Naive thymus-derived CD4-positive, alpha-beta T cell (primary cell): ENCODE results near the gene CYP1A1. TPM values are rescaled to one million over a fixed set of nuclear protein-coding genes. Genes with fewer than 3 reads are reported as not detected.
A peak's percentile ranks its signal among the peaks of the same experiment; 100 is the strongest.

ENCODE experiments used
- ATAC-seq: fragments of 150-1000 bp; cut with Tn5 transposase; 2 replicates; pipeline ENCODE4 v1.10.0; 2021; ENCODE audit warnings: mild to moderate bottlenecking, moderate library complexity
- CTCF ChIA-PET: fragments of 350-600 bp; sonication (Branson Sonifier 250); formaldehyde crosslinking; loops from one replicate; lab custom pipeline; 2021; ENCODE audit warnings: antibody characterized with exemption; lab: Charles Lee
- POLR2A ChIA-PET: fragments of 350-600 bp; sonication (Branson Sonifier 250); formaldehyde crosslinking; loops from one replicate; lab custom pipeline; 2021; ENCODE audit warnings: antibody characterized with exemption, inconsistent platforms; lab: Charles Lee
- DNase-seq, 9 donors: peaks; one replicate each; pipeline versions ENCODE4 v3.0.0 to v3.0.0-alpha.2; 2020 to 2022; ENCODE audit warnings: mixed read lengths in 1 of 9
- H3K27ac ChIP-seq: one replicate; pipeline ENCODE4 v1.7.0; 2013; ENCODE audit warnings: mild to moderate bottlenecking, low read depth, low read length, moderate library complexity
- H3K27me3 ChIP-seq, 2 donors: one replicate each; pipeline ENCODE4 v1.7.0; 2013; ENCODE audit warnings: low read length in 2 of 2, mild to moderate bottlenecking in 2 of 2, moderate library complexity in 2 of 2; ENCODE audit not compliant: control insufficient read depth in 2 of 2, insufficient read depth in 2 of 2
- H3K36me3 ChIP-seq, 3 experiments: 1 replicate in 2 of 3; 2 replicates in 1 of 3; pipeline ENCODE4 v1.7.0; 2013; ENCODE audit warnings: low read length in 3 of 3, mild to moderate bottlenecking in 3 of 3, moderate library complexity in 1 of 3; ENCODE audit not compliant: insufficient read depth in 3 of 3, control insufficient read depth in 2 of 3
- H3K4me1 ChIP-seq, 2 donors: one replicate each; pipeline ENCODE4 v1.7.0; 2013; ENCODE audit warnings: low read length in 2 of 2, mild to moderate bottlenecking in 2 of 2, moderate library complexity in 1 of 2; ENCODE audit not compliant: control insufficient read depth in 2 of 2, insufficient read depth in 2 of 2
- H3K4me3 ChIP-seq: 2 replicates; pipeline ENCODE4 v1.7.0; 2013; ENCODE audit warnings: mild to moderate bottlenecking, low read length
- H3K9me3 ChIP-seq, 3 experiments: 1 replicate in 2 of 3; 2 replicates in 1 of 3; pipeline ENCODE4 v1.7.0; 2013; ENCODE audit warnings: low read length in 3 of 3; ENCODE audit not compliant: control insufficient read depth in 2 of 3
- H3K27ac Mint-ChIP-seq, 9 donors: one replicate each; pipeline ENCODE4 v1.8.0; 2020 to 2022; ENCODE audit warnings: mixed read lengths in 9 of 9, mild to moderate bottlenecking in 8 of 9, moderate library complexity in 5 of 9, inconsistent platforms in 2 of 9
- H3K27me3 Mint-ChIP-seq, 5 donors: one replicate each; pipeline ENCODE4 v1.8.0; 2021 to 2022; ENCODE audit warnings: mixed read lengths in 5 of 5, mild to moderate bottlenecking in 1 of 5
- H3K36me3 Mint-ChIP-seq, 5 donors: one replicate each; pipeline ENCODE4 v1.8.0; 2020 to 2022; ENCODE audit warnings: mixed read lengths in 5 of 5, mild to moderate bottlenecking in 3 of 5, inconsistent platforms in 1 of 5
- H3K4me1 Mint-ChIP-seq, 7 donors: one replicate each; pipeline ENCODE4 v1.8.0; 2020 to 2022; ENCODE audit warnings: mixed read lengths in 7 of 7, mild to moderate bottlenecking in 3 of 7, inconsistent platforms in 1 of 7
- H3K4me3 Mint-ChIP-seq, 10 donors: one replicate each; pipeline ENCODE4 v1.8.0; 2020 to 2022; ENCODE audit warnings: mild to moderate bottlenecking in 10 of 10, mixed read lengths in 10 of 10, moderate library complexity in 6 of 10, inconsistent platforms in 2 of 10
- H3K9me3 Mint-ChIP-seq, 11 donors: one replicate each; pipeline ENCODE4 v1.8.0; 2020 to 2022; ENCODE audit warnings: mixed read lengths in 11 of 11, mild to moderate bottlenecking in 4 of 11, inconsistent platforms in 1 of 11, moderate library complexity in 1 of 11
- intact Hi-C, 2 donors: fragments of 100-400 bp; cut with micrococcal nuclease; formaldehyde crosslinking; loops; one replicate each; pipeline ENCODE4 v1.15.1; 2023
- polyA plus RNA-seq, 2 donors: library from polyadenylated mRNA; unstranded; fragments of 300-500 nt; fragmentation: Illumina TruSeq; gene quantifications; one replicate each; pipeline ENCODE4 v1.2.3, GENCODE V29; 2021
- total RNA-seq, 6 experiments: library from RNA in 5 of 6; stranded (reverse) in 5 of 6; gene quantifications; 1 replicate in 5 of 6; 2 replicates in 1 of 6; pipeline ENCODE4 v1.2.3 and lab custom pipeline; 2021 to 2026

CYP1A1 gene
- total and polyA plus RNA-seq, 7 experiments from 2014 or later = 0.63 TPM; not detected in 6

DNA sequence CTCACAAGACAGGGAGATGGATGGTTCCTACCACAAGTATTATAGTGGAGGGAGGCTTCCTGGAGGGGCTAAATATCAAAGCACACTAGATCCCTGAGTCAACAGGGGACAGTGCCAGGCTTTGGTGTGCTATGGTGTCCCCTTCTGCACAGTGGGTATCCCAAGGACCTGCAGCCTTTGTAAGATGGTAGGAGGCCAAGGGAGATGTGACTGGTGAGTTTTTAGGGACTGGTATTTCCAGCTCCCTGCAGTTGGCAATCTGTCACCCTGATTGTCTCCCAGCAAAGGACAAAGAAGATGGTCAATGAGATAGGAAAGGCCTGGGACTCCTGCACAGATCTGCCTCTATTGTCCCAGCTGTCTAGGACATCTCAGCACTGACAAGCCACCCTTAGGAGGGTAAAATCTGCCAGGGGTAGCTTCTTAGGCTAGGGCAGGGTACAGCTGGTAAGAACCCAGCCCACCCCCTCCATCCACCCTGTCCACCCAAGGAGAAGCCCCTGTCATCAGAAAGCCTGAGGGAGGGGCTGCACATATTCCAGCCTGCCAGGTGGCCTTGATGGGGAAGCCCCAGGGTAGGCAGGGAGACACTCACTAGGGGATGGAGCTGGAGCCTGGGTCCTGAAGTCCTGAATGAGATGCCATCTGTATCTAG lies 631 bp downstream of the CYP1A1 start:
- no peak for DNase-seq
- no peaks in the 10 kb centered on the region for H3K36me3 ChIP-seq
- peak overlapping the region; percentile 60 to 86 (median 78) for H3K4me3 Mint-ChIP-seq
- ATAC-seq = no peak
- no peaks in the 10 kb centered on the region for H3K9me3 ChIP-seq
- no peak overlapping the region for H3K4me3 ChIP-seq
- ChIA-PET POLR2A (no interaction called here), CTCF (interaction anchor here (0.6 kb wide), 1 partner anchor 10 kb away, joined by 3 read pairs; no protein-coding TSS in a partner anchor)
- intact Hi-C loops = no loop called here
- no peak overlapping the region for H3K27ac ChIP-seq
- peaks cover 0 to 2% (median 0%) of the 10 kb centered on the region in 11 donors for H3K9me3 Mint-ChIP-seq
- H3K4me1 Mint-ChIP-seq = peaks cover 4 to 12% (median 7%) of the 10 kb centered on the region in 7 donors
- H3K36me3 Mint-ChIP-seq = peaks cover 0 to 5% (median 0%) of the 10 kb centered on the region in 5 donors
- H3K27ac Mint-ChIP-seq = no peak overlapping the region
- H3K4me1 ChIP-seq = peaks cover 3 to 6% of the 10 kb centered on the region in 2 donors
- no peaks in the 10 kb centered on the region for H3K27me3 ChIP-seq
- H3K27me3 Mint-ChIP-seq = peaks cover 0 to 34% (median under 1%) of the 10 kb centered on the region in 5 donors

DNA sequence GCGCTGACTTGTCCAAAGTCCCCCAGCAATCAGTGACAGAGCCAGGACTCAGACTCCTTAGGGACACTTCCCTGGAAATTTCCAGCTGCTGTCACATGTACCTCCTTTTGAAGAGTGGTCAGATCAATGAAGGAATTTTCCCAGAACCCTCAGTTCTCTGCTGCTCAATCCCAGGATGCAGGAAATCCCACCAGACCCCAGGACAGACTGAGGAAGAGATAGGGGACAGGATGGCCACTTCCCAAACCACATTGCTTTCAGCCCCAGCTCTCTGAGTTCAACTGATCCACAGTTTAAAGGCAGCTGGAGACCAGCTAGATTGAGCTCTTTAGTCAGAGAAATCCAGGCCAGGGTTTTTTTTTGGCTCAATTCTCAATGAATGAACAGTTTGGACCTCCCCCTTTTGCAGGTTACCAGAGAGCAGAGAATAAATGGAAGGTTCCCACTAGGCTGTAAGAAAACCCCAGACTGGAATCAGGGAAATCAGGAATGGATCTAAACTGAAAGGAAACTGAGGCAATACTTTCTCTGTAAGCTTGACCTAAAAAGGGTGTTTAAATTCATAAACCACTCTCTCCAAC lies 1.5 kb downstream of the CYP1A1 start:
- peaks cover 0 to 34% (median 0%) of the 10 kb centered on the region in 5 donors for H3K27me3 Mint-ChIP-seq
- Histone ChIP-seq H3K9me3 (no peaks in the 10 kb centered on the region), H3K4me1 (peaks cover 3 to 6% of the 10 kb centered on the region in 2 donors), H3K27ac (no peak overlapping the region), H3K4me3 (no peak overlapping the region), H3K36me3 (no peaks in the 10 kb centered on the region), H3K27me3 (no peaks in the 10 kb centered on the region)
- ChIA-PET CTCF (no interaction called here), POLR2A (no interaction called here)
- H3K27ac Mint-ChIP-seq = no peak overlapping the region
- H3K4me1 Mint-ChIP-seq = peaks cover 4 to 12% (median 7%) of the 10 kb centered on the region in 7 donors
- H3K36me3 Mint-ChIP-seq = peaks cover 0 to 5% (median 0%) of the 10 kb centered on the region in 5 donors
- peak overlapping the region in 3 of 10 donors; percentile 51 to 54 (median 53) for H3K4me3 Mint-ChIP-seq
- H3K9me3 Mint-ChIP-seq = peaks cover 0 to 2% (median 0%) of the 10 kb centered on the region in 11 donors
- ATAC-seq (peak; percentile 55), DNase-seq (peak in 4 of 9 donors; percentile 25 to 42 (median 30))
- intact Hi-C loops = no loop called here

- DNase-seq (no peak), ATAC-seq (no peak)
- Mint-ChIP-seq H3K4me1 (peaks cover 4 to 12% (median 7%) of the 10 kb centered on the region in 7 donors), H3K27me3 (peaks cover 0 to 34% (median 0%) of the 10 kb centered on the region in 5 donors), H3K4me3 (no peak overlapping the region), H3K9me3 (peaks cover 0 to 2% (median 0%) of the 10 kb centered on the region in 11 donors), H3K27ac (no peak overlapping the region), H3K36me3 (peaks cover 0 to 5% (median 0%) of the 10 kb centered on the region in 5 donors)
- ChIA-PET POLR2A (no interaction called here), CTCF (no interaction called here)
- H3K4me1 ChIP-seq = peaks cover 3 to 6% of the 10 kb centered on the region in 2 donors
- intact Hi-C loops = no loop called here
- no peak overlapping the region for H3K4me3 ChIP-seq
- H3K27me3 ChIP-seq = no peaks in the 10 kb centered on the region
- no peak overlapping the region for H3K27ac ChIP-seq
- H3K36me3 ChIP-seq = no peaks in the 10 kb centered on the region
- H3K9me3 ChIP-seq = no peaks in the 10 kb centered on the region
These were observed 2.1 kb downstream of the CYP1A1 start for GRCh38 chr15:74723187-74723586.

DNA sequence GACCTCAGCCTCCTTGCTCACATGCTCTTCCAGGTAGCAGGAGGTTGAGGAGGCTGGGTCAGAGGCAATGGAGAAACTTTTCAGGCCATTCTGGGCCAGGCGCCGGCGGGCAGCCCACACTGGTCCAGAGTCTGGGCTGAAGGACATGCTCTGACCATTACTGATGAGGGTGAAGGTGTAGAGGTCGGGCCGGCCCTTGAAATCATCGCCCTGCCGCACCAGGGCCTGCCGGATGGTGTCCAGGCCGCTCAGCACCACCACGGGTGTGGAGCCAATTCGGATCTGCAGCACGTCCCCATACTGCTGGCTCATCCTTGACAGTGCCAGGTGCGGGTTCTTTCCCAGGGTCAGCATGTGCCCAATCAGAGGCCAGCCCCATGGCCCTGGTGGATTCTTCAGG lies 2.7 kb downstream of the CYP1A1 start:
- ATAC-seq = no peak
- Histone ChIP-seq H3K36me3 (no peaks in the 10 kb centered on the region), H3K4me1 (peaks cover 3 to 6% of the 10 kb centered on the region in 2 donors), H3K27ac (no peak overlapping the region), H3K27me3 (no peaks in the 10 kb centered on the region), H3K9me3 (no peaks in the 10 kb centered on the region), H3K4me3 (no peak overlapping the region)
- no peak overlapping the region for H3K4me3 Mint-ChIP-seq
- peaks cover 0 to 5% (median 0%) of the 10 kb centered on the region in 5 donors for H3K36me3 Mint-ChIP-seq
- no peak overlapping the region for H3K27ac Mint-ChIP-seq
- peaks cover 0 to 32% (median 0%) of the 10 kb centered on the region in 5 donors for H3K27me3 Mint-ChIP-seq
- H3K9me3 Mint-ChIP-seq = no peaks in the 10 kb centered on the region
- peaks cover 4 to 12% (median 7%) of the 10 kb centered on the region in 7 donors for H3K4me1 Mint-ChIP-seq
- DNase-seq = no peak
- intact Hi-C loops = no loop called here
- ChIA-PET CTCF (no interaction called here), POLR2A (no interaction called here)

GRCh38 chr15:74716651-74717050 lies 8.7 kb downstream of the CYP1A1 start:
- no peak for DNase-seq
- Mint-ChIP-seq H3K4me1 (peaks cover 0 to 3% (median 0%) of the 10 kb centered on the region in 7 donors), H3K36me3 (no peaks in the 10 kb centered on the region), H3K9me3 (no peaks in the 10 kb centered on the region), H3K4me3 (no peak overlapping the region), H3K27ac (no peak overlapping the region), H3K27me3 (peaks cover 0 to 4% (median 0%) of the 10 kb centered on the region in 5 donors)
- intact Hi-C loops = no loop called here
- no peak overlapping the region for H3K4me3 ChIP-seq
- ATAC-seq = no peak
- no peak overlapping the region for H3K27ac ChIP-seq
- H3K36me3 ChIP-seq = no peaks in the 10 kb centered on the region
- H3K27me3 ChIP-seq = no peaks in the 10 kb centered on the region
- no peaks in the 10 kb centered on the region for H3K4me1 ChIP-seq
- CTCF ChIA-PET = no interaction called here
- POLR2A ChIA-PET = no interaction called here
- no peaks in the 10 kb centered on the region for H3K9me3 ChIP-seq

DNA sequence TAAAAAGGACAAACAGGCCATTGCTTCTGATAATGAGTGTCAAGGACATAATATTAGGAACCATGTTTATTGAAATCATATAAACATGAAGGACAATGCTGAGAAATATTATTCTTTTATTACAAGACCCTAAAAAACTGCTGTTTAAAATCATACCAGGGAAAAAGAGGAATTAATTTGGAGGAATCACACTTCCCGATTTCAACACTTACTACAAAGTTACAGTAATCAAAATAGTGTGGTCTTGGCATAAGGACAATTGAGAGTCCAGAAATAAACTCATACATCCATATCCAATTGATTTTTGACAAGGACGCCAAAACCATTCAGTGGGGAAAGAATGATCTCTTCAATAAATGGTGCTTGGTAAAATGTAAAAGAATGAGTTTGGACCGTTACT lies 13.0 kb downstream of the CYP1A1 start:
- Histone ChIP-seq H3K27me3 (no peaks in the 10 kb centered on the region), H3K4me1 (no peaks in the 10 kb centered on the region), H3K9me3 (no peaks in the 10 kb centered on the region), H3K27ac (no peak overlapping the region), H3K36me3 (no peaks in the 10 kb centered on the region), H3K4me3 (no peak overlapping the region)
- POLR2A ChIA-PET = interaction anchor here (0.6 kb wide), 1 partner anchor 1818 kb away, joined by 3 read pairs; no protein-coding TSS in a partner anchor
- intact Hi-C loops = loop anchor here in 1 of 2 donors (1.0 kb wide), 1 partner anchor 14 kb away; no protein-coding TSS in a partner anchor
- no peaks in the 10 kb centered on the region for H3K36me3 Mint-ChIP-seq
- peaks cover 0 to 14% (median 0%) of the 10 kb centered on the region in 5 donors for H3K27me3 Mint-ChIP-seq
- CTCF ChIA-PET = no interaction called here
- peaks cover 0 to 3% (median 0%) of the 10 kb centered on the region in 11 donors for H3K9me3 Mint-ChIP-seq
- ATAC-seq = no peak
- H3K27ac Mint-ChIP-seq = no peak overlapping the region
- H3K4me3 Mint-ChIP-seq = no peak overlapping the region
- no peak for DNase-seq
- H3K4me1 Mint-ChIP-seq = peaks cover 0 to 9% (median 4%) of the 10 kb centered on the region in 7 donors
